ENCODE measurements around the gene PLCB1.

DNA sequence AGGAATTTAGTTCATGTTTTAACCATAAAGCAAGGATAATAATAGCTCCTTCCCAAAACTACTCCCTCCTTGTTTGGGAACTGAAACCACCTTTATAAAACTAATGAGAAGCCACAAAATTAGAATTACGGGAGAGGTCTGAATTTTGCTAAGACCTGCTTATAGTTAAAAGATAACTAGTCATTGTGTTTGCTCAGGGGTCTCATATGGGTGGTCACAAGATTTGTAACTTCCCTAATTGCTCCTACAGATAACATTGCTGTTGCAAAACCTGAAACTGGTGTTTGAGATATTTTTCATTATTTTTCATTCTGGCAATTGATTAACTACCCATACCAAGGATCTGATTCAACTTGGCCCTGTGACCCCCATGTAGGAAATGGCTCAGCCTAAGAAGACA is 782.4 kb downstream of the PLCB1 start:
- TF ChIP-seq CTCF (conservative IDR thresholded peaks at IDR 0.05) (no peak), EZH2 (IDR thresholded peaks at IDR 0.05; ENCODE audit: low read depth) (no peak)

All from PC-9 (cell line).